RWPE2 (cell line): ENCODE measurements around the gene PSMB1.
A peak's percentile ranks its signal among the peaks of the same experiment; 100 is the strongest.
"Not testable (repeated sequence)": the region's sequence is repeated elsewhere in the genome, so short reads cannot be mapped to it uniquely, and the experiment has no call there.

Experiments used
- ATAC-seq: fragments of 200-7000 bp; cut with Tn5 transposase; 3 replicates; pipeline ENCODE4 v1.9.1; 2021; ENCODE audit warnings: low read depth
- DNase-seq: peaks from one replicate; pipeline ENCODE4 v3.0.0-alpha.2; 2020; ENCODE audit warnings: low spot score
- H3K27ac ChIP-seq: fragments of 450-650 bp; 2 replicates; pipeline ENCODE4 v1.5.1; 2017; ENCODE audit warnings: mild to moderate bottlenecking; ENCODE audit not compliant: poor library complexity, severe bottlenecking
- H3K27me3 ChIP-seq: fragments of 250-450 bp; sonication (Bioruptor Pico); 2 replicates; pipeline ENCODE4 v1.5.1; 2021; ENCODE audit warnings: mild to moderate bottlenecking, moderate library complexity; ENCODE audit not compliant: insufficient read depth, poor library complexity, severe bottlenecking
- H3K36me3 ChIP-seq: fragments of 250-450 bp; sonication (Bioruptor Pico); 2 replicates; pipeline ENCODE4 v1.5.1; 2020; ENCODE audit warnings: low read depth, mild to moderate bottlenecking, moderate library complexity
- H3K4me1 ChIP-seq: fragments of 250-450 bp; sonication (Bioruptor Pico); 2 replicates; pipeline ENCODE4 v1.5.1; 2021; ENCODE audit warnings: mild to moderate bottlenecking, moderate library complexity; ENCODE audit not compliant: insufficient read depth, poor library complexity, severe bottlenecking
- H3K4me3 ChIP-seq: fragments of 250-450 bp; sonication (Bioruptor Pico); 2 replicates; pipeline ENCODE4 v1.5.1; 2021; ENCODE audit warnings: mild to moderate bottlenecking, moderate library complexity; ENCODE audit not compliant: severe bottlenecking
- H3K9me3 ChIP-seq: fragments of 250-450 bp; sonication (Bioruptor Pico); 2 replicates; pipeline ENCODE4 v1.5.1; 2021; ENCODE audit warnings: mild to moderate bottlenecking, moderate library complexity; ENCODE audit not compliant: severe bottlenecking
- CTCF ChIP-seq: fragments of 450-650 bp; IDR thresholded peaks from one replicate; pipeline ENCODE4 v1.5.1; 2017; ENCODE audit warnings: mild to moderate bottlenecking, moderate library complexity; ENCODE audit not compliant: poor library complexity, severe bottlenecking

The PSMB1 gene

GRCh38 chr6:170535004-170535403, 18.1 kb downstream of the PSMB1 start:
- DNase-seq (no peak), ATAC-seq (no peak)
- no peak for TF ChIP-seq CTCF

GRCh38 chr6:170533792-170534191, 19.3 kb downstream of the PSMB1 start:
- no peak for TF ChIP-seq CTCF
- Histone ChIP-seq H3K9me3 (no peaks in the 10 kb centered on the region), H3K27me3 (no peaks in the 10 kb centered on the region), H3K36me3 (peaks cover 59% of the 10 kb centered on the region), H3K27ac (no peak overlapping the region), H3K4me1 (no peaks in the 10 kb centered on the region), H3K4me3 (no peak overlapping the region)
- ATAC-seq (no peak), DNase-seq (no peak)

More at GRCh38 chr6:170535004-170535403, 18.1 kb downstream of the PSMB1 start:
- Histone ChIP-seq H3K27me3 (no peaks in the 10 kb centered on the region), H3K36me3 (peaks cover 71% of the 10 kb centered on the region), H3K4me1 (no peaks in the 10 kb centered on the region), H3K4me3 (no peak overlapping the region), H3K27ac (no peak overlapping the region), H3K9me3 (no peaks in the 10 kb centered on the region)

DNA sequence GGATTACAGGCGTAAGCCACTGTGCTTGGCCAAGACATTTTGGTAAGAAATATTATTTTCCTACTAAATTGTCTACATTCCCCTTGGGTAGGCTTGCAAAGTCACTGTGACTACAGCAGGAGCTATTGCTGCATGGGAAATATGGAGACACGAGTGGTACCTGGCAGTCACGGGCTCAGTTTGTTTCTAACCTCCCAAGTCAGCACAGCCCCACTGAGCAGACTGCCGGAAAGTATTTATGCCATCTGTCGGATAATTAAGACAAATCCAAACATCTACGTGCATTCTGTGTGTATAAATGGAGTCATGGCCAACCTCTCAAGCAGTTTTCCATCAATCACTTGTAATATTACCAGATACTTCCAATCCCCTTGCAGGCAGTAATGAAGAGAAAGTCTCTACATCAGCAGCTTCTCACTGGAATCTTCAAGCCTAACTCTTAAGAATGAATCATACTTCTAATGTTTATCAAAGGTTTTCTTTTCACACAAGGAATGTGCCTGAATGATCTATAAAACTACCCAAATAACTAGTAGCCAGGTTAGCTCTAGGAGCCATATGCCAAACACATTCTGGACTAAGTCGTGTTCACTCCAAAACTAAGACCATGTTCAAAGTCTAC, 20.1 kb downstream of the PSMB1 start:
- TF ChIP-seq CTCF: no peak
- DNase-seq (no peak), ATAC-seq (no peak)
- peaks cover 51% of the 10 kb centered on the region for H3K36me3 ChIP-seq
- H3K27ac ChIP-seq: no peak overlapping the region
- no peaks in the 10 kb centered on the region for H3K4me1 ChIP-seq
- no peak overlapping the region for H3K4me3 ChIP-seq
- no peaks in the 10 kb centered on the region for H3K27me3 ChIP-seq
- H3K9me3 ChIP-seq: no peaks in the 10 kb centered on the region

DNA sequence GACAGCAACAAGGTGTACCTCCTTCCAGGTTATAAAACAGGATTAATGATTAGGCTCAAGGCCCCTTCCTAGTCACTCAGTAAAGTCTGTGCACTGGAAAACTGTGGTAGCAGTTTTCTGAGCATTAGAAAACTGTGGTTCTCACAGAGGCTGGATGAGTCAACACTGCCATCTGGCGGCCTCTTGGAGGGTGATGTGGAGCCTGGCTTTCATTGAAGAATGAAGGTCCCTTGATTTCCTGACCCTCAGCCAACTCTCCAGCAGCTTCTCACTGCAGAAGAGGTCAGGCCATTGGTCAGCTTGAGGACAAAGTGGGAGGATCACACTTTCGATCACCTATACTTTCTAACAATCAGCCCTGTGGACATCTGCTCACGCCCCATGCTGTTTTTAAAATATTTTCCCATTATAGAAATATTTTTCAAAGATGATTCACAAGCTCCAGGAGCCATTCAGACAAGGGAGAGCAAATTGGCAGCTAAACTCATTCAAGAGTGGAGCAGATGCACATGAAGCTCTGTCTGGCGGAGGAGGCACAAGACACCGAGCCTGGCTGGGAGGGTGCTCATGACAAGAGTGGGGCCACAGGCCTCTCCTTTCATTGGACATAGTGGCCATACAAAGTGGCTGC, 23.2 kb downstream of the PSMB1 start:
- no peak for DNase-seq
- Histone ChIP-seq H3K4me3 (no peak overlapping the region), H3K27me3 (no peaks in the 10 kb centered on the region), H3K27ac (no peak overlapping the region), H3K36me3 (peaks cover 21% of the 10 kb centered on the region), H3K9me3 (no peaks in the 10 kb centered on the region), H3K4me1 (no peaks in the 10 kb centered on the region)
- TF ChIP-seq CTCF: peak; percentile 92
- peak; percentile 84 for ATAC-seq

DNA sequence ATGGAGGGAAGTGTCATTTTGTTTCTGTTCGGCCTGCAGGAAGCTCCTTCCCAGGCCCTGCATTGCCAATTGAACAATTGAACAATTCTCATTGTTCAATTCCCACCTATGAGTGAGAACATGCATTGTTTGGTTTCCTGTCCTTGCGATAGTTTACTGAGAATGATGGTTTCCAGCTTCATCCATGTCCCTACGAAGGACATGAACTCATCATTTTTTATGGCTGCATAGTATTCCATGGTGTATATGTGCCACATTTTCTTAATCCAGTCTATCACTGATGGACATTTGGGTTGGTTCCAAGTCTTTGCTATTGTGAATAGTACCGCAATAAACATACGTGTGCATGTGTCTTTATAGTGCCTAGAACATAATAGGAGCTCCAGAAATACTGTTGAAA, 25.1 kb downstream of the PSMB1 start:
- H3K9me3 ChIP-seq, H3K4me1 ChIP-seq, H3K4me3 ChIP-seq, DNase-seq, H3K27me3 ChIP-seq, H3K36me3 ChIP-seq, H3K27ac ChIP-seq, ATAC-seq: not testable (repeated sequence)
